SK-N-MC (cell line): ENCODE results near the gene MAPKAPK3.

Source experiments
- EZH2 ChIP-seq: fragments of 200-600 bp; sonication (generic); IDR thresholded peaks from one replicate; pipeline ENCODE4 v1.6.1; 2017; ENCODE audit warnings: antibody characterized with exemption
- POLR2AphosphoS5 ChIP-seq: IDR thresholded peaks from 2 replicates; pipeline ENCODE4 v1.6.1; 2012; ENCODE audit warnings: mild to moderate bottlenecking, low read depth, low read length, borderline replicate concordance

DNA sequence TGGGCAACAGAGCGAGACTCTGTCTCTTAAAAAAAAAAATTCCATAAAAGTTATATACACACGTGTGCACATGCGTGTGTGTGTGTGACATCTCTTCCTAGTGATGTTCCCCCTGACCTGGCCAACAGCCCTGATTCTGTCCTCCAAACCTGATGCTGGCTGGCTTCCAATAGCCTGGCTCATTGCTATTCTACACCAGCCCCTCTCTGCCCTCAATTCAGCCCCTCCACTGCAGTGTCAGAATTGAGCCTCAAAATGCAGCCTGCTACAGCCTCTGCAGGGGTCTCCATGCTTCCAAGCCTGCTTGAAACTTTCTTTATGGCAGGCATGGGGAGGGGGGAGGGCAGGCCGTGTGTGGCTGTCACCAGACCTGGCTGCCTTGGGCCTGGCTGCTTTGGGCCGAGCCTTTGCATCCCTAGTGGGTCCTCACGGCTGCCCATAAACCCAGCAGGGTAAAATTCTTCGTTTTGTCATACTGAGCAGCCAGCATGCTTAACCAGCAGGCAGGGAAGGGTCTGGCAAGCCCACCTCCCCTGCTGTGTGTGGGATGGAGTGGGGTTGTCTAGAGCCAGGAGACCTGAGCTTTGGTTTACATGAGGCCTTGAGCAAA is 35.1 kb downstream of the MAPKAPK3 start:
- TF ChIP-seq EZH2 = no peak
- no peak for TF ChIP-seq POLR2AphosphoS5
